ENCODE results near the gene SETBP1. TPM values are rescaled to one million over a fixed set of nuclear protein-coding genes. Genes with fewer than 3 reads are reported as not detected.

The SETBP1 gene
- total RNA-seq, 1 experiment from 2014 or later: 0.05 TPM

DNA sequence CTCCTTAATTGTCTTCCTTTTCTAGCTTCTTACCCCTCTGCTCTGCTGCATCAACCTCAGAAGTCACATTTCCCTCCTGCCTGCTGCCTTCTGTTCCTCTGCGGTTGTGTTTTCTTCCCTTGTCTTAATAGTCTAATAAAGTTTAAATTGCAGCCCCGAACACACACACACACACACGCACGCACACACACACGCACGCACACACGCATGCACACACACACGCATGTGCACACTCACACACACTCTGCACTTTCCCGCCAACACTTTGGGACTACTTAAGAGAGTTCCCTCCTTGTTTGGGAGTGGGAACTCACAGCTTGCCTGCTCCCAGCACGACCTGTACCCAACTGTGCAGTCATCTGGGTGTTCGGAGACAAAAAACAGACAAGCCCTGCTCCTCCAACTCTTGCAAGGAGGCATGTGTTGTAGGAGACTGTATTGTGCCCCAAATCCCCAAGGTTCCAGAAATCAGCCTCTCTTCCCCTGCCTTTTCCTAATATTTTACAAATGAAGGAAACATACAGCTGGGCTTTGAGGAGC is 99.1 kb downstream of the SETBP1 start:
- Histone ChIP-seq H3K27me3 (ENCODE audit: insufficient read depth, low read length) (no peaks in the 10 kb centered on the region), H3K9me2 (ENCODE audit: insufficient read depth) (no peaks in the 10 kb centered on the region), H3K9ac (ENCODE audit: low read length) (no peak overlapping the region), H2AFZ (ENCODE audit: low read depth, low read length, poor library complexity, severe bottlenecking) (no peak overlapping the region), H3K27ac (ENCODE audit: low read depth, low read length) (no peak overlapping the region), H3K4me1 (ENCODE audit: control insufficient read depth in 1 of 2, insufficient read depth in 2 of 2, low read length in 2 of 2) (no peaks in the 10 kb centered on the region), H3K4me2 (ENCODE audit: low read length) (no peak overlapping the region), H4K20me1 (ENCODE audit: insufficient read depth) (no peaks in the 10 kb centered on the region), H3K4me3 (replicated peaks in 1 of 2; ENCODE audit: low read depth in 1 of 2, low read length in 2 of 2) (no peak overlapping the region), H3K9me3 (ENCODE audit: control insufficient read depth in 1 of 2, insufficient read depth in 1 of 2, low read depth in 1 of 2, low read length in 2 of 2) (peaks cover 7 to 32% of the 10 kb centered on the region in 2 experiments; a peak in 2 of 4 replicates), H3K79me2 (ENCODE audit: insufficient read depth, low read length) (no peaks in the 10 kb centered on the region), H3K36me3 (ENCODE audit: control insufficient read depth in 1 of 2, insufficient read depth in 2 of 2, low read length in 2 of 2) (no peaks in the 10 kb centered on the region)
- DNase-seq (ENCODE audit: low read depth, low spot score): no peak
- CTCF ChIA-PET: no interaction called here
- no TSS peak for BruUV-seq (replicated peaks)
- no peak for ATAC-seq
- RAD21 ChIA-PET (ENCODE audit: low non-redundant PET in 1 of 2, low total read pairs in 2 of 2, uncharacterized antibody in 2 of 2, unreplicated experiment in 2 of 2): no interaction called here
- POLR2A ChIA-PET: no interaction called here
- intact Hi-C loops (cut with micrococcal nuclease): no loop called here
- TF ChIP-seq POLR2AphosphoS5 (IDR thresholded peaks at IDR 0.05; ENCODE audit: low read depth, low read length) (no peak), SIN3A (IDR thresholded peaks at IDR 0.05; ENCODE audit: low read depth) (no peak), SP1 (IDR thresholded peaks at IDR 0.05; ENCODE audit: low read depth) (no peak), ELF1 (IDR thresholded peaks at IDR 0.05; ENCODE audit: borderline replicate concordance, low read depth) (no peak), RAD21 (IDR thresholded peaks at IDR 0.05; ENCODE audit: low read depth) (no peak), FOSL1 (IDR thresholded peaks at IDR 0.05; ENCODE audit: low read depth) (no peak), ZFX (IDR thresholded peaks at IDR 0.05) (no peak), POLR2A (IDR thresholded peaks at IDR 0.05; ENCODE audit: borderline replicate concordance, extremely low read depth, insufficient read depth, insufficient read length) (no peak), SRF (IDR thresholded peaks at IDR 0.05; ENCODE audit: low read depth) (no peak), ATF3 (IDR thresholded peaks at IDR 0.05) (no peak), CTCF (IDR thresholded peaks at IDR 0.05 in 2 of 3, conservative IDR thresholded peaks at IDR 0.05 in 1 of 3; ENCODE audit: borderline replicate concordance in 1 of 3, insufficient read depth in 1 of 3, low read depth in 2 of 3, low read length in 2 of 3) (no peak)
